PFSK-1 (cell line): Measurements from ENCODE around the gene C1orf21.

ENCODE experiments used
- TAF1 ChIP-seq: IDR thresholded peaks from 2 replicates; pipeline ENCODE4 v1.6.1; 2012; ENCODE audit warnings: low read length, control low read depth, borderline replicate concordance; ENCODE audit not compliant: insufficient read depth
- TF ChIP-seq, protein P1 (sequence below), 2 experiments: IDR thresholded peaks; 2 replicates each; pipeline versions ENCODE4 v1.6.1 to v1.8.0; 2011 to 2012; ENCODE audit warnings: low read depth in 2 of 2, low read length in 2 of 2, control low read depth in 1 of 2, inconsistent platforms in 1 of 2, mild to moderate bottlenecking in 1 of 2, moderate library complexity in 1 of 2; ENCODE audit not compliant: insufficient read depth in 1 of 2

- no peak for TF ChIP-seq TAF1
- TF ChIP-seq, protein P1, sequence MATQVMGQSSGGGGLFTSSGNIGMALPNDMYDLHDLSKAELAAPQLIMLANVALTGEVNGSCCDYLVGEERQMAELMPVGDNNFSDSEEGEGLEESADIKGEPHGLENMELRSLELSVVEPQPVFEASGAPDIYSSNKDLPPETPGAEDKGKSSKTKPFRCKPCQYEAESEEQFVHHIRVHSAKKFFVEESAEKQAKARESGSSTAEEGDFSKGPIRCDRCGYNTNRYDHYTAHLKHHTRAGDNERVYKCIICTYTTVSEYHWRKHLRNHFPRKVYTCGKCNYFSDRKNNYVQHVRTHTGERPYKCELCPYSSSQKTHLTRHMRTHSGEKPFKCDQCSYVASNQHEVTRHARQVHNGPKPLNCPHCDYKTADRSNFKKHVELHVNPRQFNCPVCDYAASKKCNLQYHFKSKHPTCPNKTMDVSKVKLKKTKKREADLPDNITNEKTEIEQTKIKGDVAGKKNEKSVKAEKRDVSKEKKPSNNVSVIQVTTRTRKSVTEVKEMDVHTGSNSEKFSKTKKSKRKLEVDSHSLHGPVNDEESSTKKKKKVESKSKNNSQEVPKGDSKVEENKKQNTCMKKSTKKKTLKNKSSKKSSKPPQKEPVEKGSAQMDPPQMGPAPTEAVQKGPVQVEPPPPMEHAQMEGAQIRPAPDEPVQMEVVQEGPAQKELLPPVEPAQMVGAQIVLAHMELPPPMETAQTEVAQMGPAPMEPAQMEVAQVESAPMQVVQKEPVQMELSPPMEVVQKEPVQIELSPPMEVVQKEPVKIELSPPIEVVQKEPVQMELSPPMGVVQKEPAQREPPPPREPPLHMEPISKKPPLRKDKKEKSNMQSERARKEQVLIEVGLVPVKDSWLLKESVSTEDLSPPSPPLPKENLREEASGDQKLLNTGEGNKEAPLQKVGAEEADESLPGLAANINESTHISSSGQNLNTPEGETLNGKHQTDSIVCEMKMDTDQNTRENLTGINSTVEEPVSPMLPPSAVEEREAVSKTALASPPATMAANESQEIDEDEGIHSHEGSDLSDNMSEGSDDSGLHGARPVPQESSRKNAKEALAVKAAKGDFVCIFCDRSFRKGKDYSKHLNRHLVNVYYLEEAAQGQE (IDR thresholded peaks at IDR 0.05; ENCODE audit: insufficient read depth in 1 of 2, low read depth in 2 of 2, low read length in 2 of 2), result no peak
Observed at GRCh38 chr1:184412472-184412871, 25.6 kb downstream of the C1orf21 start.
